SKM-1 (cell line): ENCODE measurements around the gene MPC1.
"Not testable (repeated sequence)": the region's sequence is repeated elsewhere in the genome, so short reads cannot be mapped to it uniquely, and the experiment has no call there.

Source experiments
- DNase-seq: peaks from one replicate; lab custom pipeline; 2025; ENCODE audit not compliant: unreplicated experiment; lab: John Stamatoyannopoulos, UW

The MPC1 gene

DNA sequence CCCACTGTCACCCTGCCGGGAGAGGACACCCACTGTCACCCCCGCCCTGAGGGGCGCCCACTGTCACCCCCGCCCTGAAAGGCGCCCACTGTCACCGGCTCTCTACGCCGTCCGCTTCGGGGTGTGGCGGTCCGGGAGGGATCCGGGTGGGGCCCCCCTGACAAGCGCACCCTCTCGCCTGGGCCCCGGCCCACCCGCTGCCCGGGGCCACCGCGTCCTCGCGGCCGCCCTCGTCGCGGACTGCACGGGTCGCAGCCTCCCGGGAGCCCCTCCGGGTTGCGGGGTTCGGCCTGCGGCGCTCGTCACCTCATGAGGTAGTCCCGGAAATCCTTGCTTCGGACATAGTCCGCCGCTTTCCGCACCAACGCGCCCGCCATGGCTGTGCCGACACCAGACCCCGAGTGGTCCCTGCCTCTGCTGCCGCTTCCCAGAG, 224 bp downstream of the MPC1 start:
- DNase-seq = no peak

DNA sequence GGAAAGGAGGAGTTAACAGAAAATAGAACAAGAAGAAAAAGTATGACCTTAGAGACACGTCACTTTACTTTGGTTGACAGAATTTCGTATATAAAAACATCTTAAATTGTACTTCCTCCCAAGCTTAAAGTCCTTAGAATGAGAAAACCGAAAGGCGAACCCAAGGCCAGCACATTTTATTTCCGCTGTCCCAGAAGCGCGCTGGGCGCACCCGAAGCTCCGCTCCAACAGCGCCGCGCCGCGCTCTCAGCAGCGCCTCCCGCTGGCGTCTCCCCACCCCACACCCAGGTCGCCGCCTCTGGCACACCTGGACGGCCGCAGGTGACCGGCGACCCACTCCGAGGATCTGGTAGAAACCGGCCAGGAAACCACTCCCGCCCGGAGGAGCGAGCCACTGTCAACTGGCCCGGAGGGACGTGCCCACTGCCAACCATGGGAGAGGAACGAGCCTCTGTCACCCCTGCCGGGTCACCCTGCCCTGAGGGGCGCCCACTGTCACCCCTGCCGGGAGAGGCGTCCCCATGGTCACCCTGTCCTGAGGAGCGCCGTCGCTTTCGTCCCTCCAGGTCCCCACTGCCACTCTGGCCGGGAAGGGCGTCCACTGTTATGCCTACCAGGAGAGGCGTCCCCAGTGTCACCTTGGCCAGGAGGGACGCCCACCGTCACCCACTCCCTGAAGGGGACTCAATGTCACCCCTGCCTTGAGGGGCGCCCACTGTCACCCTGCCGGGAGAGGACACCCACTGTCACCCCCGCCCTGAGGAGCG, 824 bp downstream of the MPC1 start:
- peak; percentile 34 for DNase-seq

DNA sequence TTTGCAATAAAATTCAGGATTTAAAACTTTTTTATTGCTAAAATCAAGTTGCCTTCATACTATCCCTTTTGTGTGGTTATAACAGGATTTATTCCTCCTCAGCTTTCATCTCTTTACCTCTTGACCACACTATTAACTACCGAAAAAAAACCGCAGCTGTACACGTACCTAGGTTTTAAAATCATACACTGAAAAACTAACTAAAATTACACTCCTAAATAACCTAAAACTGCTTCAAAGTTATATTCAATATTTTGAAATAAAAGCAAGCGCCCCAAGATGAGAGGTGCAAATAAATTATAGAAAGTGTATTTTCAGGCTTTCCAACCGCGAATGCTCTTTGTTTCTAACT, 1.4 kb downstream of the MPC1 start:
- no peak for DNase-seq

DNA sequence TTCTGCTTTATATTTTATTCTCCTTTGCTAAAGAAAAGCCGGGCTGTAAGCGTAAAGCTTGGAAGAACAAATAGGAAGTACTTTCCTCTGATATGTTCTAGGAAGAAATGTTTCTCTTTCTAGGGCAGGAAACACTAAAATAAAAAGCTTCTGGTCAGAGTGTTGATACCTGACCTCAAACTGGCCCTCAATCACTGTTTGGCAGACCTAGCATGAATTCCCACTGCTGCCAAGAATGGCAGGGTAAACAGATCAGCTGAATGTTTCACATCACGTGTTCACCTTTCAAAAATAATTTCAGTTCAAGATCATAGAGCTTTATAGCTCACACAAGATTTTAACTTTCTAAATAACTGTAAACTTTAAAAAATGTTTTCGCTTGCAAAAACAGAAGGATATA, 2.9 kb downstream of the MPC1 start:
- DNase-seq = no peak

DNA sequence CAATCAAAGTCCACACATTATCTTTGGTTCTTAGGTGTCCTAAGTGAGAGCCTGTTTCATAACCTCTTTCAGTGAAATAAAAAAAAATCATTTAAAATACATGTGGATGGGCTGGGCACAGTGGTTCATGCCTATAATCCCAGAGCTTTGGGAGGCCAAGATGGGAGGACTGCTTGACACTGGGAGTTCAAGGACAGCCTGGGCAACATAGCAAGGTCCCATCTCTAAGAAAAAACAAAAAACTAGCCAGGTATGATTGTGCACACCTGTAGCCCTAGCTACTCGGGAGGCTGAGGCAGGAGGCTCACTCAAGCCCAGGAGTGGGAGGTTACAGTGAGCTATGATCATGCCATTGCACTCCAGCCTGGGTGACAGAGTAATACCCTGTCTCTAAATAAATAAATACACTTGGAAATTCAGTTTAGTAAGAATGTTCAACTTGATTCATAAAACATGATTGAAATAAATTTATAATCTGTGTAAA, 3.6 kb downstream of the MPC1 start:
- no peak for DNase-seq

DNA sequence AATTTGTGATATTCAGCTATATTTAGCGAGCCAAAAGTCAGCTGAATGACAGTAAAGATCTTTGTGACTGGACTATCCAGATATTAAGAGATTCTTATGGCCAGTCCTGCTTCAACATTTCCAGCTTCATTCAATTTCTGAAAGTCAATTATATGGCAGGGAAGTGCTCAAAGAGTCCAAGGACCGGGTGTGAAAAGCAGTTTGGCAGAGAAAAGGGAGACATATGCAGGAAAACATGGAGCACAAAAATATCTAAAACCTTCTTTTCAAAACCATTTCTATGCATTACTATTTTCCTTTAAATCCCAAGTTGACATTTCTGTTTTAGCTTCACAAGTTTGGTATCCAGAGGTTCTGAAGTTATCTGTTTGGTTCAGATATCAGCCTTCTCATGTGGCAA, 5.0 kb downstream of the MPC1 start:
- no peak for DNase-seq

DNA sequence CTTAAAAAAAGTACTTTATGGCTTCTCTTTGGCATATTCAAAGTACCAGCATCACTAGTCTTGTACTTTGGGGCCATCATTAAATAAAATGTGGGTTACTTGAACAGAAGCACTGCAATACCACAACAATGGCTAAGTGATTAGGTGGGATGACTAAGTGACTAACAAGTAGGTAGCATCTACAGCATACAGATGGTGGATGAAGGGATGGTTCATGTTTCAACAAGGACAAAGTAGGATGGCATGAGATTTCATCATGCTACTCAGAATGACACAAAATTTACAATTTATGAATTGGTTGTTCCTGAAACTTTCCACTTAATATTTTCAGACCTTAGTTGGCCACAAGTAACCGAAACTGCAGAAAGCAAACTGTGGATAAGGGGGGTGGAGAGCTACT, 7.7 kb downstream of the MPC1 start:
- no peak for DNase-seq

DNA sequence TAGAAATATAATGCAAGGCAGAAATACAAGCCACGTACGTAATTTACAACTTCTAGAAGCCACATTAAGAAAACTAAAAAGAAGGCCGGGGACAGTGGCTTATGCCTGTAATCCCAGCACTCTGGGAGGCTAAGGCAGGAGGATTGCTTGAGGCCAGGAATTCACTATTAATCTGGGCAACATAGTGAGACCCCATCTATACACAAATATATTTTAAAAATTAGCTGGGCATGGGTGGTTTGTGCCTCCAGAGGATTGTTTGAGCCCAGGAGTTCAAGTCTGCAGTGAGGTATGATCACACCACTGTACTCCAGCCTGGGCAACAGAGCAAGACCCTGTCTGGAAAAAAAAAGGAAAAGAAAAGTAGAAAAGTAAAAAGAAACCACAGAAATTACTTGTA, 12.3 kb downstream of the MPC1 start:
- no peak for DNase-seq

DNA sequence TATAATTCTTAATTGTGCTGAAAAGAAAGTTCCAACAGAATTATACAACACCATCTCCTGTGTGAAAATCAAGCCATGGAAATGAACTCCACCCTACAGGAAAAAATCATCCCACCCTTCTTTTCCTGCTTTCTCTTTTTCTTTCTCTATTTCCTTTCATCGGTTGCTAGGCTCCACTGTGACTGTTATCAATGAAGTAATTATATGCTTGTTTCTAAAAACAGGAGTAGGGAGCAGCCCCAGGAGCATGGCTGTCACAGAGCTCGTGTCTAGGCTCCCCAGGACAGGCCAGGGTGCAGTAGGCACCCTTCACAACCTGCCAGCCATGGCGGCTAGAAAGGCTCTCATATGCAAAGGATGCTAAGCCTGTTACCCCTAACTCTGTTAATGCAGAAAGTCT, 13.0 kb downstream of the MPC1 start:
- DNase-seq = no peak

DNA sequence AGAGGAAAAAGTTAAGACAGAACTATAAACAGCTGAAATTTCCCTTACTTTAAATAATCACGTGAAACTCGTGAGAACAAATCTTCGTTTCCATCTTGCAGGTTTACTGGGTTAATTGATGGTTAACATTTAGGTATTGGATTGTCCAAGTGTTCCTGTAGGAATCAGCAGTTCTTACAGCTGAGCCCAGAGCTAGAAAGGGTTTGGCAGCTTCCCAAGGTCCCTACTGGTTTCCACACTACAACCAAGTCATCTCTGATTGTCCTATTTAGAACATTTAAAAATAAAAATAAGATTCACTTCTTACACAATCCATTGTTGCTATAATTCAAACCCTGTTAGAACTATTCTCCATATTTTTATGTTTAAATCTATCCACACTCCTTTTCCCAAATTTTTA, 15.8 kb downstream of the MPC1 start:
- DNase-seq = no peak

DNA sequence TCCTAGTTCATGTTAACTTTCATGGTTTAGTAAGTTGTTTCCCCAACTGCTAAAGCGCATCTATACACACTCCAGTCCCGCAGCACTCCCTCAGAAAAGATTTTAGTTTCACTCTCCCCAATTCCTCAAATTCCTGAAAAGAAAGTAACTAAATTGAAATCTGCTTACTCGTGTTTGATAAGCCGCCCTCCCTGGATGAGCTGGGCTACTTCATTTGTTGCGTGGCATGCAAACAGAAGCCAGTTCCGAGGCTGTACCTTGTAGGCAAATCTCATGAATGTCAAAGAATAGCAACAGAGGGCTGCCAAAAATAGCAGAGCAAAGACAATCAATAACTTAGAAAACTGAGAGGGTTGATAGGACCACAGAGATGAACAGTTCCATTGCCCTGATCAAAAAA, 16.9 kb downstream of the MPC1 start:
- DNase-seq = no peak

DNA sequence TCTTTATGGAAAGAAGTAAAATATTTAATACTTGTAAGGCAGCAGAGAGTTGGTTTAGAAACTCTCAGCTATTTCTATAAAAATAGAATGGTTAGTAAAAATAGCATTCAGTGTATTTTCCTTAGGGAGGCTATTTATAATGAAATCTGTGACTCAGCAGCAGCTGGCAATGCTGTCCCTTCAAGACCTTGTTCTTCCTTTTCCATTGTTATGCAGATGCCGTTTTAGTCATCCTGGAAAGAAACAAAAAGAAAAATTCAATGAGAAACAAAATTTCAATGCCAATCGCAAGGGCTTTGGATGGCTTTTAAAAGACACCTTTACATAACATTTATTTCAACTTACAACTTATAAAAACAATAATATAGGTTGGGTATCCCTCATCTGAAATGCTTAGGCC, 17.5 kb downstream of the MPC1 start:
- no peak for DNase-seq

DNA sequence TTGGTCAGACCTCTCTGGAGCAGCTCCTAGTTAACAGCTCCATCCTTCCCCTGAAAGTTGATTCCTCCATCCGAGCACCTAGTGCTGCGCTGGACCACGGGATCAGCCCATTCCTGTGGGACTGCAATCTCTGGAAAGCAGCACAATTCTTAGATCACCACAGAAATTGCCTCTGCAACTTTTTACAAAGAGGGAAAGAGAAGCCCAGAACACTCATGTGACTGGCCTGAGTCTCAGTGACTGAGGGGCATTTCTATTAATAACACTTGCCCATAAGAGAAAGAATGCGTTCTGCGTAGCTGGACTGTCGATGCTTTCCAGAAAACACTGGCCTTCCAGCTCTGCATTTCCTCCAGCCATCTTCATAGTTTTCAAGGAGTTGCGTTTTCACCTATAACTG, 18.3 kb downstream of the MPC1 start:
- no peak for DNase-seq

DNA sequence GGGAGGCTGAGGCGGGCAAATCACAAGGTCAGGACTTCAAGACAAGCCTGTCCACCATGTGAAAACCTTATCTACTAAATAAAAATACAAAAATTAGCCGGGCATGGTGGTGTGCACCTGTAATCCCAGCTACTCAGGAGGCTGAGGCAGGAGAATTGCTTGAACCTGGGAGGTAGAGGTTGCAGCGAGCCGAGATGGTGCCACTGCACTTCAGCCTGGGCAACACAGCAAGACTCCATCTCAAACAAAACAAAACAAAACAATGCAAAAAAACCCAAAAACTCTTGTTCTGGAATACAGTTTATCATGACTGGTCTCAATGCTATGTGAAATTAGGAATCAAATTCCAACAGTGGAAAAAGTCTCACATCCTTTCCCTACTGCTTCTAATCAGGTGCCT, 20.3 kb downstream of the MPC1 start:
- DNase-seq = not testable (repeated sequence)

DNA sequence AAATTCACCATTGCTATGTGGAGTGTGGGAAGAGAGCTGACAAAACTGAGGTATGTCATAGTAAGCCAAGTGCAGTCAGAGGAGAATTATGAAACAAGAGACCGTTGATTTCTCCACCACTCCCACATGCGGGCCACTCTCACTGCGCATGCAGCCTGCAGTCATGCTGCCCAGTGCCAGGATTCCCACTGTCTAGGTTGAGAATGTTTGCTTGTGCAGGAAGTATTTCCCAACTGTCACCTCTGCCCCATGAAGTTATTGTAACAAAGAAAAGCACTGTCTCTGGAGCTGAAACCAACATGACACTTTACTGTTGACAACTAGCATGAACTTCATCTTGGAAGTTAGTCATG, 21.7 kb downstream of the MPC1 start:
- DNase-seq = peak; percentile 84

DNA sequence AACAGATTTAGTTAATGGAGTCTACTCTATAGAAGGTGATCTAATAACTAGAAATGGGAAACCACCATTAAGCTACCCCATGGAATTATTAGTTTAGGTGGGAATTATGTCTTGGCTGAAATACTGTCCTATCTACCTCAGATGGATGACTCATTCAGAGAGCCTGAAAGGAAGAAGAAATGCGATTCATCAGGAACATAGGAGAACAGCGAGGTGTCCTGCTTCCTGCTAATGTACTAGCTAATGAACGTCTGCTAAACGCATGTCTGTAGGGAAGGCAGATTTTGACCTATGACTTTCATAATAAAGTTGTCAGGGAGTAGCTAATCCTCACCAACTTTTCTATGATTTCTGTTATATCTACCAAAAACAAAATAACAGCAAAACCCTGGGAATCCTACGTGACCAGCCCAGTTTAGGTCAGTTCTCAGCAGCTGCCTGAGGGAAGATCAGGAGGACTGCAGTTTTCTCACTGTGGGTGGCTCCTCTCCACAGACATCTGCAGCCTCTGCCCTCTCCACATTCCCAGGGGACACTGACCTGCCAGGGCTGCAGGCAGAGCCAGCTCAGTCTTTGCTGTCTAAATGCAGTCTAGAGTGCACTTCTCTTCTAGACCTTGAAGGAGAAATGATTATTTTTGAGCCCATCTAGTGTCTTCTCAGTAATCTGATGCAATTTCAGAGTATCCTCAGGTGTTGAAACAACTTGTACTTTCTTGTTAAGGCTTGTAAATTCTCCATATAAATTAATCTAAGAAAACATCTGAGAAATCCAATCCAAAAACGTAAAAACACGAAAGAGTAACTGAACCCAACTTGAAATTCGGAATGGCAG, 22.3 kb downstream of the MPC1 start:
- DNase-seq = no peak

DNA sequence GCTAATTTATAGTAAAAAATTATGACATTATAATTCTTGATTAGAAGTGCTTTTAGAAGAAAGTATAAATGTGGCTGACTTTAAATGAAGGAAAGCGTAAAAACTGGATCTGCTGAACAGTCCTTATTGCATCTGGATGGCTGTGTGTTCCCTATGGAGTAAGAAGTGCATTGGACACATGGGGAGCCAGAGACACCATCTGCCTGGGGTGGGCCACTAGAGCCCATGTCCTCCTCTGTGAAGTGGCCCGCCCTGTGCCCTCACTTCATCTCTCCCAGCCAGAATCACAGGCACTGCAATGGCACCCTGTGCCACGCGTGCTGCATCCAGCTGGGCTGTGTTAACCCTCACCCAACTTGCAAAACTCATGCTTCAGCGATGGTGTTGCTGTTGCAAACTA, 27.2 kb downstream of the MPC1 start:
- DNase-seq = no peak

DNA sequence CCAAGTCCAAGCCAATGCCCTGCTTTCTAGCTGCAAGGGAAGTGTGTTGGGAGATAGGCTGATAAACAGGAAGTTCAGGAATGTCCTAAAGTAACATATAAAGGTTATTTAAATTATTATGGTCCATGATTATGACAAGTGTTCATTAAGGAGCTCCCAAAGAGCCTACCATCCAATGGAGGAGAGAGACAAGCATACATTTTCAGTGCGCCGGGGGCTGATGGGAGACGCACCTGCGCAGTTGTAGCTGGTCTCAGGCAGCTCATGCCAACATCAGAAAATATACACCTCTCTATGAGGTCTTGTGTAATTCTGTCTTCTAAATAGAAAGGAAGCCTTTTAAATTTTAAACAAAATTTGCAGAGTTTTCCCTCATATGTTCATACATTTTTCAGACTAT, 27.8 kb downstream of the MPC1 start:
- DNase-seq = no peak

DNA sequence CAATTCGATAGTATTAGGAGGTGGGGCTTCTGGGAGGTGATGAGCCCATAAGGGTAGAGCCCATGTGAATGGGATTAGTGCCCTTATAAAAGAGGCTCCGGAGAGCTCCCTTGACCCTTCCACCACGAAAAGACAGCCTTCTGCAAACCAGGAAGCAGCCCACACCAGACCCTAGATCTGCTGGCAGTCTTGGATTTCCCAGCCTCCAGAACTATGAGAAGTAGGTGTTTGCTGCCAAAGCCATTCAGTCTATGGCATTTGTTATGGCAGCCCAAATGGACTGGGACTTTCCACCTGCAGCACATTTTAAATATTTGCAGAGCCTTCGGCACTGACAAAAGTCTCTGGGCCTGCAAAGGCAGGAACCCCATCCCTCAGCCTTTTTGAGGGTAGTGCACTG, 28.6 kb downstream of the MPC1 start:
- DNase-seq = no peak

DNA sequence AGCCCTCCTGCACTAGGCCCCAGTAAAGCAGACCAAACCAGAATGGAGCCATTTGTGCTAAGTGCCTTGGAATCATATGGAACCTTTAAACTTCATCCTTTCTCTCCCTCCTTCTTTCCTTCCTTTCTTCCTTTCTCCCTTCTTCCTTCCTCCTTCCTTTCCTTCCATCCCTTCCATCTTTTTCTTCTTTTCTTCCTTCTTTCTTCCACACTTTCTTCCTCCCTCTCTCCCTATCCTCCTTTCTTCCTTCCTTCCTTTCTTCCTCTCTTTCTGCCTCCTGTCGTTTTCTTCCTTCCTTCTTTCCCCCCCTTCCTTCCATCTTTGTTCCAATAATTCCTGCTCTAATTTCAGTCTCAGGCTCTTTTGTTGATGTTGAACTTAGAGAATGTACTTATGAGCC, 29.2 kb downstream of the MPC1 start:
- no peak for DNase-seq

DNA sequence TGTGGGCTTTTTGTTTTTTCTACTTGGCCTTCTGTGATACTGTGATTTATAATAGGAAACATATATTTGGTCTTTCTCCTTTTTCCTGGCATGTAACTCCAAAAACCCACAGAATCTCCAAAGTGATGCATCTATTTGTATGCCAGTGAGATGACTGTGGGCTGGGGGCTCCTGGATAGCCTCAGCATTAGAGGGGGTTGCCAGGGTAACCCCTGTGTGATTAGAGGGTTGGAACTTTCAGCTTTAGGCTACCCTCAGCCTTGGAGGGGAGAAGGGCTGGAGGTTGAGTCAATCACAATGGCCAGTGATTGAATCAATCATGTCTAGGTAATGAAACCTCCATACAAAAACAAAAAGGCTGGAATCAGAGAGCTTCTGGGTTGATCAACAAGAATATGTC, 29.8 kb downstream of the MPC1 start:
- no peak for DNase-seq

DNA sequence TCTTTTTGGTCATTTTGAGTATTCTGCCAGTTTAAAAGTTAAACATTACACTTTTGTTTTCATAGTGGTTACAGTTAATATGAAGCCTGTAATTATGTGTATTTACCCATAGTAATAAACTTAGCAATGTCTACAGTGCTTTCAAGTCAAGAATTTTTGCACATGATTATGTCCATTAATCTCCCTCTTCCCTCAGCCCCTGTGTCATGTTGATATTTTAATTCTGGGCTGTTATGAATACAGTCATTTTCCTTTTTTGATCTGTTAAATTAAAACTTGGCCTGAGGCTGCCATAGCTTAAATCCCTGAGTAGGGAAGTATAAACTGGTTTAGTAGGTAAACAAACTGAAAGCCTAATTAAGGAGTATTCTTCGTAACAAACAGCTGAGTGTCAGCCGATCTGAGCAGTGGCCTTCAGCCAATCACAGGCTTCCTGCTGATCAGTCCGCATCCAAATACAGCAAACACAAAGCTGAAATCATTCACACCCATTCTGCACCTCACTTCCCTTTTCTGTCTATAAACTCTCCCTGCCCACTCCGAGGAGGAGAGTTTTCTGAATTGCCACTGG, 30.9 kb downstream of the MPC1 start:
- DNase-seq = no peak
